Left lung (tissue), 10 donors: ENCODE data around the gene SLC18A2. TPM values are rescaled to one million over a fixed set of nuclear protein-coding genes. Genes with fewer than 3 reads are reported as not detected.

ENCODE experiments used
- ATAC-seq: fragments of 200-7000 bp; cut with Tn5 transposase; one replicate; pipeline ENCODE4 v1.9.1; 2020; ENCODE audit warnings: moderate library complexity
- DNase-seq, 4 donors: peaks; one replicate each; pipeline ENCODE4 v3.0.0-alpha.2; 2013 to 2020
- H3K27ac ChIP-seq, 2 donors: fragments of 200-600 bp; sonication (generic) in 1 of 2; one replicate each; pipeline versions ENCODE4 v1.5.0 to v1.8.0; 2020 to 2021
- H3K27me3 ChIP-seq, 2 donors: fragments of 200-600 bp; sonication (generic) in 1 of 2; one replicate each; pipeline versions ENCODE4 v1.5.0 to v1.8.0; 2020 to 2021
- H3K36me3 ChIP-seq, 2 donors: fragments of 200-600 bp; sonication (generic) in 1 of 2; one replicate each; pipeline versions ENCODE4 v1.5.0 to v1.8.0; 2020 to 2021
- H3K4me1 ChIP-seq, 2 donors: fragments of 200-600 bp; one replicate each; pipeline ENCODE4 v1.8.0; 2021
- H3K4me3 ChIP-seq, 2 donors: fragments of 200-600 bp; sonication (generic) in 1 of 2; one replicate each; pipeline versions ENCODE4 v1.5.0 to v1.8.0; 2020 to 2021; ENCODE audit warnings: mild to moderate bottlenecking in 1 of 2
- H3K9me3 ChIP-seq, 2 donors: fragments of 200-600 bp; sonication (generic) in 1 of 2; one replicate each; pipeline versions ENCODE4 v1.5.0 to v1.8.0; 2020 to 2021
- CTCF ChIP-seq, 2 donors: fragments of 200-600 bp; sonication (generic) in 1 of 2; IDR thresholded peaks; one replicate each; pipeline versions ENCODE4 v1.5.0 to v1.8.0; 2021; ENCODE audit warnings: antibody characterized with exemption in 2 of 2
- intact Hi-C, 2 donors: fragments of 100-400 bp; cut with DNase I; formaldehyde crosslinking; loops; one replicate each; pipeline versions ENCODE4 v1.11.2 to v1.14.2; 2022
- polyA plus RNA-seq, 6 donors: library from polyadenylated mRNA; unstranded; fragments of 120-200 nt; gene quantifications; one replicate each; pipeline ENCODE4 v1.2.1, GENCODE V29; 2013; ENCODE audit not compliant: insufficient read length in 6 of 6
- total RNA-seq, 2 donors: library from RNA; stranded (reverse); fragmentation: NEBNext Ultra II Directional; extraction: Animal tissue kit (Norgen Biotek cat#: 25700); gene quantifications; one replicate each; pipeline ENCODE4 v1.2.1, GENCODE V29; 2021
- donor health status: DM: no; HTN: yes; CAD: no.
- donor health status: DM: no; HTN: no; CAD: no.

The SLC18A2 gene
- total and polyA plus RNA-seq, 8 donors, result 0.18 to 1.9 (median 0.24) TPM

DNA sequence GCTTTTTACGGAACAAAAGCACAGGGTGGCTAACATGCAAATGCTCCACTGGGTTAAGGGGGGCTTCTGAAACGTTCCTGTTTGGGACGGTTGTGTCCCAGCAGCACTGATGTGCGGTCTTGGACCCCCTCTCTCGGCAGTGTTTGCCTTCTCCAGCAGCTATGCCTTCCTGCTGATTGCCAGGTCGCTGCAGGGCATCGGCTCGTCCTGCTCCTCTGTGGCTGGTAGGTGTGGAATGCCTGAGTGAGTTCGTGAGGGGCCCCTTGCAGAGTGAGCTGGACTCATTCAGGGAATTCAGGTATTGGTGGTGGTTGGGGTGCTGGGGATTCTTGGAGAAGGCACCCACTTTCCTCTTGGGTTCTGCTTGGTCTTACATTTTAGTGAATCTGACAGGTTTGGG lies 13.0 kb downstream of the SLC18A2 start:
- H3K9me3 ChIP-seq, result no peaks in the 10 kb centered on the region
- intact Hi-C loops, result no loop called here
- peaks cover 0 to 4% of the 10 kb centered on the region in 2 donors for H3K4me1 ChIP-seq

DNA sequence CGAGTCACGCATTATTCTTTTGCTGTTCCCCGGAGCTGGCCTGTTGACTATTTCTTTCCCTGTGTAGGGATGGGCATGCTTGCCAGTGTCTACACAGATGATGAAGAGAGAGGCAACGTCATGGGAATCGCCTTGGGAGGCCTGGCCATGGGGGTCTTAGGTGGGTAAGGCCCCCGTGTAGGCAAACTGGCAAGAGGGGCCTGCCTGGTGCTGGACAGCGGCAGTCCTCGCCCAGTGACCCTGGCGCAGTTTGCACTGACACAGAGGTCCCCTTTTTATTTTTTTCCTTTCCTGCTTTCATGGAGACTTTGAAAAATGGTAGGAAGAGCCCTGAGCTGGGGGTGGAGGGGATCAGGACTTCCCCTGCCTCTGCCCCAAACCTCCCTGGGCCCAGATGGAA lies 13.4 kb downstream of the SLC18A2 start:
- intact Hi-C loops, result no loop called here
- H3K27me3 ChIP-seq, result peaks cover 0 to 73% of the 10 kb centered on the region in 2 donors

More for the DNA sequence above, 13.0 kb downstream of the SLC18A2 start:
- no peak overlapping the region for H3K4me3 ChIP-seq
- H3K27me3 ChIP-seq, result peaks cover 0 to 68% of the 10 kb centered on the region in 2 donors
- no peak for TF ChIP-seq CTCF (IDR thresholded peaks at IDR 0.05)
- no peak overlapping the region for H3K27ac ChIP-seq
- no peaks in the 10 kb centered on the region for H3K36me3 ChIP-seq
- DNase-seq (no peak), ATAC-seq (no peak)

DNA sequence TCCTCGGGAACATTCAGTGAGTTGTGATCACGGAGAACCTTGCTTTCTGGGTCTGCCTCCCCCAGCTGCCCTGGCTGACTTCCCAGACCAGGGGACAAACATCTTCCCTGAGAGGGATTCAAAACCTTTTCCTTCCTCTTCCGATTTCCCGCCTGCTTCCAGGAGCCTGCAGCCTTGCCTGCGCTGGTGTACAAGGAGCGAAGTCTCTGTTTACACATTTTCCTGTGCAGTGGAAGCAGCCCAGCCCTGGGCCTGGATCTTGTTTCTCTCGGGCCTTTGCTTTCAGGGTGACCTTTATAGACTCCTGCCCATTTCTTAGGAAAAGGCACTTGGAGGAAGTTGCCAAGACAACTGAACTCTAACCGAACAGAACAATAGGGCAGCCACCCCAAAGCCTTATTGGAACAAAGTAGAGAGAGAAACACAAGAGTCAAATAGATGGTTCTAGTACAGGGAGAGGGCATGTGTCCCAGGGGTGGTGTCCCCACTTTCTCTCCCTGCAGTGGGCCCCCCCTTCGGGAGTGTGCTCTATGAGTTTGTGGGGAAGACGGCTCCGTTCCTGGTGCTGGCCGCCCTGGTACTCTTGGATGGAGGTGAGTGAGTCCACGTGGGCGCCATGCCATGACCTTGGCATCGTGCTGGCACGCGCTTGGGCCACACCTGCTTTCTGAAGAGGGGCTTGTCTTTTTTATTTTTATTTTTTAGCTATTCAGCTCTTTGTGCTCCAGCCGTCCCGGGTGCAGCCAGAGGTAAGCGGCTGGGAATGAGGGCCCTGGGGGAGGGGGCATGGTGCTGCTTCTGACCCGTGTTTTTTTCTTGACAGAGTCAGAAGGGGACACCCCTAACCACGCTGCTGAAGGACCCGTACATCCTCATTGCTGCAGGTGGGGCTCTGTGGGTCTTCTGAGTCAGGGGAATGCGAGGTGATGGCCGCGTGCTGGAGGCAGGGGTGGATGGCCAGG lies 14.1 kb downstream of the SLC18A2 start:
- no peak overlapping the region for H3K4me3 ChIP-seq
- no peak for ATAC-seq
- no peak for DNase-seq
- no peaks in the 10 kb centered on the region for H3K36me3 ChIP-seq
- H3K27ac ChIP-seq, result no peak overlapping the region
- no peak for TF ChIP-seq CTCF (IDR thresholded peaks at IDR 0.05)
- intact Hi-C loops, result no loop called here
- H3K9me3 ChIP-seq, result no peaks in the 10 kb centered on the region
- peaks cover 0 to 74% of the 10 kb centered on the region in 2 donors for H3K27me3 ChIP-seq
- no peaks in the 10 kb centered on the region for H3K4me1 ChIP-seq

More for the DNA sequence above, 13.4 kb downstream of the SLC18A2 start:
- DNase-seq (no peak), ATAC-seq (no peak)
- H3K4me3 ChIP-seq, result no peak overlapping the region
- no peaks in the 10 kb centered on the region for H3K36me3 ChIP-seq
- no peak for TF ChIP-seq CTCF (IDR thresholded peaks at IDR 0.05)
- H3K4me1 ChIP-seq, result peaks cover 0 to 2% of the 10 kb centered on the region in 2 donors
- no peak overlapping the region for H3K27ac ChIP-seq
- H3K9me3 ChIP-seq, result no peaks in the 10 kb centered on the region

DNA sequence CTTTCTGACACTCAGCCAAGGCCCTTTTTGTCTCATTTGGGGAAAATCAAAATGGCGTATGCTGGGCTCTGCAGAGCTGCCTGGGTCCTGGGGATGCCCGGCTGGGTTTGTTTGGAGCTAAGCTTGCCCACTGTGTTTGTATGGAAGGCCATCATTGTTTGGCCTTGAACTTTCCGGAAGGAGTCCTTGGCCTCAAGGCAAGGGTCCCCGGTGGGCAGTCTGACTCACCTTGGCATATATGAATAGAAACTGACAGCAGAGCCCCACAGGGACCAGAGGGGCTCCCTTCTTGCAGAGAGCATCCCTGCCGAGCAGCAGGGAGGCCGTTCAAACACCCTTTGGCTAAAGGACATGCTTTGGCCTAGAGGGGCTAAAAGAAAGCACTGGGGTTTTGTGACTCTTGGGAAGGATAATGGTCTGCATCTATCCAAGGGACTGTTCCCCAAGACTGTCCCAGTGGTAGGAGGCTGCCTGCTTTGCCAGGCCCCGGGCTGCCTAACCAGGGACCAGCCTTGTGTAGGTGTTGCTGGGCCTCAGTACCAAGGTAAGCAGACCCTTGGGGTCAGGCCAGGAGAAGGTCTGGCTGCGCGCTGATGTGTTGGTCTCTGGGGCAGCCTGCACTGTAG lies 15.0 kb downstream of the SLC18A2 start:
- Histone ChIP-seq H3K36me3 (no peaks in the 10 kb centered on the region), H3K4me1 (peaks cover 0 to 4% of the 10 kb centered on the region in 2 donors), H3K9me3 (no peaks in the 10 kb centered on the region), H3K27ac (no peak overlapping the region), H3K4me3 (no peak overlapping the region), H3K27me3 (peaks cover 0 to 77% of the 10 kb centered on the region in 2 donors)
- intact Hi-C loops, result no loop called here
- no peak for TF ChIP-seq CTCF (IDR thresholded peaks at IDR 0.05)
- ATAC-seq (no peak), DNase-seq (no peak)

- Histone ChIP-seq H3K27me3 (peaks cover 0 to 84% of the 10 kb centered on the region in 2 donors), H3K4me1 (peaks cover 0 to 4% of the 10 kb centered on the region in 2 donors), H3K27ac (no peak overlapping the region), H3K36me3 (no peaks in the 10 kb centered on the region), H3K4me3 (no peak overlapping the region), H3K9me3 (no peaks in the 10 kb centered on the region)
- no peak for ATAC-seq
- TF ChIP-seq CTCF (IDR thresholded peaks at IDR 0.05), result no peak
- intact Hi-C loops, result no loop called here
- no peak for DNase-seq
These were observed 16.0 kb downstream of the SLC18A2 start for GRCh38 chr10:117256910-117257309.
